H9 (cell line): ENCODE data around the gene RICTOR. TPM values are rescaled to one million over a fixed set of nuclear protein-coding genes. Genes with fewer than 3 reads are reported as not detected.

ENCODE experiments used
- DNase-seq: peaks from one replicate; pipeline ENCODE4 v3.0.0-alpha.2; 2017
- H2AFZ ChIP-seq: one replicate; pipeline ENCODE4 v1.6.1; 2013; ENCODE audit warnings: mild to moderate bottlenecking, low read length, control low read depth, moderate library complexity
- H2AK5ac ChIP-seq: 2 replicates; pipeline ENCODE4 v1.6.1; 2013; ENCODE audit warnings: low read length, control low read depth, mixed read lengths; ENCODE audit not compliant: insufficient read length
- H2BK120ac ChIP-seq: one replicate; pipeline ENCODE4 v1.6.1; 2013; ENCODE audit warnings: low read depth, mild to moderate bottlenecking, low read length, control low read depth, inconsistent platforms; ENCODE audit not compliant: poor library complexity, severe bottlenecking
- H2BK12ac ChIP-seq: 2 replicates; pipeline ENCODE4 v1.6.1; 2013; ENCODE audit warnings: low read length, control low read depth, mixed read lengths, low read depth; ENCODE audit not compliant: insufficient read length
- H2BK15ac ChIP-seq: 2 replicates; pipeline ENCODE4 v1.6.1; 2013; ENCODE audit warnings: low read depth, low read length, control low read depth
- H2BK20ac ChIP-seq: one replicate; pipeline ENCODE4 v1.6.1; 2013; ENCODE audit warnings: low read depth, mild to moderate bottlenecking, low read length, control low read depth, inconsistent platforms; ENCODE audit not compliant: poor library complexity, severe bottlenecking
- H2BK5ac ChIP-seq: 2 replicates; pipeline ENCODE4 v1.6.1; 2013; ENCODE audit warnings: low read length, control low read depth, mixed read lengths; ENCODE audit not compliant: insufficient read length
- H3K14ac ChIP-seq: 2 replicates; pipeline ENCODE4 v1.6.1; 2013; ENCODE audit warnings: low read length, control low read depth; ENCODE audit not compliant: insufficient read depth
- H3K18ac ChIP-seq: 2 replicates; pipeline ENCODE4 v1.6.1; 2013; ENCODE audit warnings: low read depth, mild to moderate bottlenecking, mixed read lengths, low read length, control low read depth; ENCODE audit not compliant: insufficient read length
- H3K23ac ChIP-seq: 2 replicates; pipeline ENCODE4 v1.6.1; 2013; ENCODE audit warnings: low read length, control low read depth, mixed read lengths, low read depth; ENCODE audit not compliant: insufficient read length
- H3K23me2 ChIP-seq: 2 replicates; pipeline ENCODE4 v1.6.1; 2013; ENCODE audit warnings: low read depth, mild to moderate bottlenecking, mixed read lengths, low read length, control low read depth; ENCODE audit not compliant: insufficient read length, poor library complexity, severe bottlenecking
- H3K27ac ChIP-seq: 2 replicates; pipeline ENCODE4 v1.5.1; 2013; ENCODE audit warnings: low read length, control low read depth, mixed read lengths, low read depth; ENCODE audit not compliant: insufficient read length
- H3K27me3 ChIP-seq: 2 replicates; pipeline ENCODE4 v1.6.1; 2013; ENCODE audit warnings: low read length, control low read depth, inconsistent platforms; ENCODE audit not compliant: insufficient read depth
- H3K4ac ChIP-seq: 2 replicates; pipeline ENCODE4 v1.6.1; 2013; ENCODE audit warnings: low read depth, mild to moderate bottlenecking, control low read depth, inconsistent platforms, low read length, moderate library complexity
- H3K4me1 ChIP-seq: 2 replicates; pipeline ENCODE4 v1.6.1; 2013; ENCODE audit warnings: low read length, control low read depth, inconsistent platforms; ENCODE audit not compliant: insufficient read depth
- H3K4me2 ChIP-seq: 2 replicates; pipeline ENCODE4 v1.6.1; 2013; ENCODE audit warnings: low read length, control low read depth, mixed read lengths; ENCODE audit not compliant: insufficient read length, insufficient read depth
- H3K56ac ChIP-seq: 2 replicates; pipeline ENCODE4 v1.6.1; 2013; ENCODE audit warnings: low read depth, mild to moderate bottlenecking, mixed read lengths, low read length, control low read depth; ENCODE audit not compliant: insufficient read length
- H3K79me1 ChIP-seq: 2 replicates; pipeline ENCODE4 v1.6.1; 2013; ENCODE audit warnings: low read depth, mild to moderate bottlenecking, moderate library complexity, low read length, control low read depth, inconsistent platforms; ENCODE audit not compliant: insufficient read depth, poor library complexity, severe bottlenecking
- H3K79me2 ChIP-seq: 2 replicates; pipeline ENCODE4 v1.6.1; 2013; ENCODE audit warnings: low read length, control low read depth, inconsistent platforms; ENCODE audit not compliant: insufficient read depth
- H3K9ac ChIP-seq: 2 replicates; pipeline ENCODE4 v1.6.1; 2013; ENCODE audit warnings: low read length, control low read depth, mixed read lengths; ENCODE audit not compliant: insufficient read length; ENCODE audit errors: extremely low read depth
- H3K9me3 ChIP-seq: one replicate; pipeline ENCODE4 v1.6.1; 2013; ENCODE audit warnings: low read depth, low read length, inconsistent platforms; ENCODE audit not compliant: control insufficient read depth
- H3T11ph ChIP-seq: one replicate; pipeline ENCODE4 v1.6.1; 2013; ENCODE audit warnings: mild to moderate bottlenecking, low read length, control low read depth, inconsistent platforms
- H4K20me1 ChIP-seq: one replicate; pipeline ENCODE4 v1.6.1; 2013; ENCODE audit not compliant: control insufficient read depth, insufficient read length, insufficient read depth
- H4K5ac ChIP-seq: 2 replicates; pipeline ENCODE4 v1.6.1; 2013; ENCODE audit warnings: low read depth, mild to moderate bottlenecking, mixed read lengths, low read length, control low read depth; ENCODE audit not compliant: insufficient read length
- H4K8ac ChIP-seq: replicated peaks from 2 replicates; pipeline ENCODE4 v1.6.1; 2013; ENCODE audit warnings: low read length, control low read depth, mixed read lengths, low read depth; ENCODE audit not compliant: insufficient read length
- H4K91ac ChIP-seq: 2 replicates; pipeline ENCODE4 v1.6.1; 2013; ENCODE audit warnings: low read depth, mild to moderate bottlenecking, moderate library complexity, mixed read lengths, low read length, control low read depth; ENCODE audit not compliant: insufficient read length
- H3K27ac Mint-ChIP-seq, 3 experiments: 2 replicates in 2 of 3; 3 replicates in 1 of 3; pipeline ENCODE4 v1.8.0; 2020 to 2021; ENCODE audit warnings: mixed read lengths in 3 of 3, mild to moderate bottlenecking in 1 of 3, moderate library complexity in 1 of 3
- H3K27me3 Mint-ChIP-seq: 2 replicates; pipeline ENCODE4 v1.8.0; 2021; ENCODE audit warnings: low read depth, mild to moderate bottlenecking, moderate library complexity, mixed read lengths
- H3K36me3 Mint-ChIP-seq, 3 experiments: 2 replicates in 2 of 3; 3 replicates in 1 of 3; pipeline ENCODE4 v1.8.0; 2020 to 2021; ENCODE audit warnings: low read depth in 3 of 3, mixed read lengths in 3 of 3; ENCODE audit not compliant: insufficient read depth in 1 of 3
- H3K4me1 Mint-ChIP-seq, 2 experiments: 2 replicates each; pipeline ENCODE4 v1.8.0; 2020; ENCODE audit warnings: mixed read lengths in 2 of 2
- H3K4me3 Mint-ChIP-seq, 2 experiments: 2 replicates in 1 of 2; 3 replicates in 1 of 2; pipeline ENCODE4 v1.8.0; 2020 to 2021; ENCODE audit warnings: mild to moderate bottlenecking in 2 of 2, mixed read lengths in 2 of 2, moderate library complexity in 1 of 2
- H3K9me3 Mint-ChIP-seq, 2 experiments: 2 replicates in 1 of 2; 3 replicates in 1 of 2; pipeline ENCODE4 v1.8.0; 2020; ENCODE audit warnings: mild to moderate bottlenecking in 2 of 2, mixed read lengths in 2 of 2, moderate library complexity in 1 of 2
- WGBS: extraction: QIAGEN DNeasy Blood & Tissue Kit; methylation state at CpG from one replicate; pipeline ENCODE4 v1.1.7; 2013; ENCODE audit warnings: missing lambda C conversion rate, low lambda C conversion rate, mixed read lengths; ENCODE audit not compliant: insufficient read length; ENCODE audit errors: extremely low coverage; 5-methylcytosine and 5-hydroxymethylcytosine counted together
- total RNA-seq: library from RNA; stranded (reverse); gene quantifications from 2 replicates; pipeline ENCODE4 v1.2.1, GENCODE V29; 2021
- TF ChIP-seq, protein P1 (sequence below): fragments of 200-600 bp; sonication (generic); conservative IDR thresholded peaks from 3 replicates; pipeline ENCODE4 v1.8.0; 2021; ENCODE audit warnings: antibody characterized with exemption, mild to moderate bottlenecking

Gene RICTOR
- total RNA-seq, 1 experiment from 2014 or later = 20.9 TPM

DNA sequence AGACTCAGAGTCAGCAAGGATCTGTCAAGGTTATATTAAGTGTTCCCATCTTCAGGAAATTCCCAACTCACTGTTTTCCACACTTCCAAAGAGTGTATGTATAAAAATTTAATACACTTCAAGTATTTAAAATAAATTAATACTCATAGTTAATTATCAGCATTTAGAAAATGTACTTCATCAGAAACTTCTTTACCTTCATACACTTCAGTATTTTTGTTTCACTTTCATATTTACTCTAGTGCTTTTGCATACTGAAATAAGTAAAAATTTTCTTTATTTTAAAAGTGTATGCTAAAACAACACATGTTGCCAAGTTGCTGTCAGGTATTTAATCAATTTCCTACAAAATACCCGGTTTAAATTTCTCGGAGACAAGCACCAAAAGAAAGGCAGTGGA, 16.5 kb downstream of the RICTOR start:
- H3K79me2 ChIP-seq = peaks cover 2% of the 10 kb centered on the region; the same call in 1 of the 2 replicates
- no peak overlapping the region for H2AFZ ChIP-seq
- no peaks in the 10 kb centered on the region; the same call in 1 of the 2 replicates for H3K4me1 ChIP-seq
- no CpG with 5 or more reads among the region's 2 CpGs for WGBS
- H2BK120ac ChIP-seq = no peak overlapping the region
- Mint-ChIP-seq H3K9me3 (no peaks in the 10 kb centered on the region), H3K27ac (no peak overlapping the region), H3K27me3 (no peaks in the 10 kb centered on the region), H3K4me3 (no peak overlapping the region), H3K4me1 (peaks cover 1 to 6% of the 10 kb centered on the region in 2 experiments), H3K36me3 (no peaks in the 10 kb centered on the region)
- H4K20me1 ChIP-seq = no peaks in the 10 kb centered on the region
- no peak overlapping the region for H3K4me2 ChIP-seq
- no peak overlapping the region for H3K14ac ChIP-seq
- H2BK15ac ChIP-seq = no peak overlapping the region
- no peak overlapping the region for H3K9ac ChIP-seq
- no peak overlapping the region for H4K91ac ChIP-seq
- H3K79me1 ChIP-seq = no peaks in the 10 kb centered on the region
- H3K18ac ChIP-seq = no peak overlapping the region
- no peak overlapping the region for H2BK5ac ChIP-seq
- H3K56ac ChIP-seq = no peak overlapping the region
- H3K27ac ChIP-seq = no peak overlapping the region
- H3K9me3 ChIP-seq = no peaks in the 10 kb centered on the region
- no peak overlapping the region for H4K8ac ChIP-seq
- H3K23ac ChIP-seq = no peak overlapping the region
- no peak overlapping the region for H2BK20ac ChIP-seq
- H3T11ph ChIP-seq = no peak overlapping the region
- no peak for DNase-seq
- no peak overlapping the region for H4K5ac ChIP-seq
- H2BK12ac ChIP-seq = no peak overlapping the region
- H3K23me2 ChIP-seq = no peaks in the 10 kb centered on the region
- H3K4ac ChIP-seq = no peak overlapping the region
- TF ChIP-seq, protein P1, sequence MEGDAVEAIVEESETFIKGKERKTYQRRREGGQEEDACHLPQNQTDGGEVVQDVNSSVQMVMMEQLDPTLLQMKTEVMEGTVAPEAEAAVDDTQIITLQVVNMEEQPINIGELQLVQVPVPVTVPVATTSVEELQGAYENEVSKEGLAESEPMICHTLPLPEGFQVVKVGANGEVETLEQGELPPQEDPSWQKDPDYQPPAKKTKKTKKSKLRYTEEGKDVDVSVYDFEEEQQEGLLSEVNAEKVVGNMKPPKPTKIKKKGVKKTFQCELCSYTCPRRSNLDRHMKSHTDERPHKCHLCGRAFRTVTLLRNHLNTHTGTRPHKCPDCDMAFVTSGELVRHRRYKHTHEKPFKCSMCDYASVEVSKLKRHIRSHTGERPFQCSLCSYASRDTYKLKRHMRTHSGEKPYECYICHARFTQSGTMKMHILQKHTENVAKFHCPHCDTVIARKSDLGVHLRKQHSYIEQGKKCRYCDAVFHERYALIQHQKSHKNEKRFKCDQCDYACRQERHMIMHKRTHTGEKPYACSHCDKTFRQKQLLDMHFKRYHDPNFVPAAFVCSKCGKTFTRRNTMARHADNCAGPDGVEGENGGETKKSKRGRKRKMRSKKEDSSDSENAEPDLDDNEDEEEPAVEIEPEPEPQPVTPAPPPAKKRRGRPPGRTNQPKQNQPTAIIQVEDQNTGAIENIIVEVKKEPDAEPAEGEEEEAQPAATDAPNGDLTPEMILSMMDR = no peak
- H3K27me3 ChIP-seq = no peaks in the 10 kb centered on the region
- H2AK5ac ChIP-seq = no peak overlapping the region
